ENCODE measurements around the gene CSTPP1. TPM values are rescaled to one million over a fixed set of nuclear protein-coding genes. Genes with fewer than 3 reads are reported as not detected.

The CSTPP1 gene
- total and polyA plus RNA-seq, 4 donors, result 12.5 to 26.0 (median 20.9) TPM

DNA sequence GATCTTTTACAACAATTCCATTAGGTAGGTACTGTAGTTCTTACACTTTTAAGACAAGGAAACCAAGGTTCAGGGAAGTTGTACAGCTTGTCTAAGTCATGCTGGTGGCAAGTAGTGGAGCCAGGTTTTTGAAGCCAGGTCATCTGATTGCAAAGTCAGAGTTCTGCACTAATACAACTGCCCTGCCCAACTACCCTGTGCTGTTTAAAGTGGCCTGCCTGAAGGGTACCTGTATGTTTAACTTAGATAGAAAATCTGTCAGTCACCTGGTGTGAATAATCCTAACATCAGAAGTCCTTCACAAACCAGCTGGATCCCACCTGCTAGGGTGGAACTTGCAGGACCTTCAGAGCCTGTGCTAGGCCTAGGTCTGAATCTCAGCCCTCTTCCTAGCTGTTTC is 195.9 kb downstream of the CSTPP1 start:
- intact Hi-C loops (cut with DNase I), result no loop called here
- ATAC-seq (ENCODE audit: low FRiP score) (no peak), DNase-seq (no peak)
- no peaks in the 10 kb centered on the region for H3K27me3 ChIP-seq (ENCODE audit: control insufficient read depth in 1 of 2, insufficient read depth in 2 of 2, low read length in 1 of 2)
- peaks cover 0 to 2% of the 10 kb centered on the region in 2 donors for H3K36me3 ChIP-seq (ENCODE audit: control insufficient read depth in 1 of 2, insufficient read depth in 2 of 2, low read length in 1 of 2)
- no peaks in the 10 kb centered on the region for H3K4me1 ChIP-seq (ENCODE audit: control insufficient read depth in 1 of 2, insufficient read depth in 2 of 2, low read length in 2 of 2)
- no peak overlapping the region for H3K27ac ChIP-seq (ENCODE audit: low read depth in 1 of 2, low read length in 2 of 2)
- H3K4me3 ChIP-seq (ENCODE audit: low read length in 2 of 2), result no peak overlapping the region
- no peaks in the 10 kb centered on the region for H3K9me3 ChIP-seq (ENCODE audit: control insufficient read depth, low read length)

- Histone ChIP-seq H3K27ac (ENCODE audit: low read depth in 1 of 2, low read length in 2 of 2) (no peak overlapping the region), H3K27me3 (ENCODE audit: control insufficient read depth in 1 of 2, insufficient read depth in 2 of 2, low read length in 1 of 2) (no peaks in the 10 kb centered on the region), H3K4me3 (ENCODE audit: low read length in 2 of 2) (no peak overlapping the region), H3K4me1 (ENCODE audit: control insufficient read depth in 1 of 2, insufficient read depth in 2 of 2, low read length in 2 of 2) (no peaks in the 10 kb centered on the region), H3K9me3 (ENCODE audit: control insufficient read depth, low read length) (no peaks in the 10 kb centered on the region), H3K36me3 (ENCODE audit: control insufficient read depth in 1 of 2, insufficient read depth in 2 of 2, low read length in 1 of 2) (peaks cover 0 to 2% of the 10 kb centered on the region in 2 donors)
- intact Hi-C loops (cut with DNase I), result no loop called here
- WGBS, 2 donors, result 88 to 91% methylated on average over 1 of the region's 1 CpG
- ATAC-seq (ENCODE audit: low FRiP score) (no peak), DNase-seq (no peak)
These were observed 196.4 kb downstream of the CSTPP1 start for GRCh38 chr11:47132981-47133380.

DNA sequence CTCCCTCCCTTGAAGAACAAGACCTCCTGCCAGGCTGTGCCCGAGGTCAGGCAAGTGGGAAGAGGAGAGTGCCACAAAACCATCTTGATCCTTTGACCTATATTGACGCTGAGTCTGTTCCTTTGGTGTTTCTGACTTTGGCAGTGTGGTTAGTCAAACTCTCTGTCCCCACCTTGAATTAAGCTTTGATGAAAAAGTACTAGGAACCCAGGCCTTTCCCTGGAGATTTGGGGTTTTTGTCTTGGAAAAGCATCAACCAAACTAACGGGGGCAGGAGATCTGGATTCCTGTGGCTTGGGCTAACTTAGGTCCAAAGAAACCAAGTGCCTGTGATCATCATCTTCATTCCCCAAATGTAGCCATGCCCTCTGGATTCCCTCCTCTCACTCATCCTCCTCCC is 199.8 kb downstream of the CSTPP1 start:
- intact Hi-C loops (cut with DNase I), result no loop called here
- Histone ChIP-seq H3K36me3 (ENCODE audit: control insufficient read depth in 1 of 2, insufficient read depth in 2 of 2, low read length in 1 of 2) (no peaks in the 10 kb centered on the region), H3K27ac (ENCODE audit: low read depth in 1 of 2, low read length in 2 of 2) (no peak overlapping the region), H3K9me3 (ENCODE audit: control insufficient read depth, low read length) (no peaks in the 10 kb centered on the region), H3K27me3 (ENCODE audit: control insufficient read depth in 1 of 2, insufficient read depth in 2 of 2, low read length in 1 of 2) (no peaks in the 10 kb centered on the region), H3K4me1 (ENCODE audit: control insufficient read depth in 1 of 2, insufficient read depth in 2 of 2, low read length in 2 of 2) (no peaks in the 10 kb centered on the region), H3K4me3 (ENCODE audit: low read length in 2 of 2) (no peak overlapping the region)
- 72 to 78% methylated on average over 3 of the region's 3 CpGs for WGBS, 2 donors
- no peak for DNase-seq
- no peak for ATAC-seq (ENCODE audit: low FRiP score)

DNA sequence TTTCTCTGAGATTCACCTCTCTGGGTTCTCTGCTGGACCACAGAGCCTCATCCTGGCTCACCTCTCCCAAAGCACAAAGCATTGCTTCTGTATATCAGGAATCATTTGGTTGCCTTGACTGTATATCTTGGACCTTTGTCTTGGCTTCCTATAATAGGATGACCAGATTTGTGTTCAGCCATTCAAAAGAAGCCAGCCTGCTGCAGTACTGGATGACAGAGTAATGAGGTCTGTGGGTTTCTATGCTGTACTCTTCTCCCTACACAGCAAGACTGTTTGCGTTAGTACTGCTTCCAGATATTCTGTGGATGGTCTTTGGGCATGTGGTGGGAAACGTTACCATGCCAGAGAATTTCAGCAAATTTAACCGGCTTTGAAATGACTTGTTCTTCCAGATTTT is 200.4 kb downstream of the CSTPP1 start:
- no peaks in the 10 kb centered on the region for H3K27me3 ChIP-seq (ENCODE audit: control insufficient read depth in 1 of 2, insufficient read depth in 2 of 2, low read length in 1 of 2)
- intact Hi-C loops (cut with DNase I), result no loop called here
- no peak overlapping the region for H3K4me3 ChIP-seq (ENCODE audit: low read length in 2 of 2)
- H3K36me3 ChIP-seq (ENCODE audit: control insufficient read depth in 1 of 2, insufficient read depth in 2 of 2, low read length in 1 of 2), result no peaks in the 10 kb centered on the region
- DNase-seq, result no peak
- H3K27ac ChIP-seq (ENCODE audit: low read depth in 1 of 2, low read length in 2 of 2), result no peak overlapping the region
- no peak for ATAC-seq (ENCODE audit: low FRiP score)
- H3K9me3 ChIP-seq (ENCODE audit: control insufficient read depth, low read length), result no peaks in the 10 kb centered on the region
- WGBS, 2 donors, result 88 to 89% methylated on average over 3 of the region's 3 CpGs
- no peaks in the 10 kb centered on the region for H3K4me1 ChIP-seq (ENCODE audit: control insufficient read depth in 1 of 2, insufficient read depth in 2 of 2, low read length in 2 of 2)

DNA sequence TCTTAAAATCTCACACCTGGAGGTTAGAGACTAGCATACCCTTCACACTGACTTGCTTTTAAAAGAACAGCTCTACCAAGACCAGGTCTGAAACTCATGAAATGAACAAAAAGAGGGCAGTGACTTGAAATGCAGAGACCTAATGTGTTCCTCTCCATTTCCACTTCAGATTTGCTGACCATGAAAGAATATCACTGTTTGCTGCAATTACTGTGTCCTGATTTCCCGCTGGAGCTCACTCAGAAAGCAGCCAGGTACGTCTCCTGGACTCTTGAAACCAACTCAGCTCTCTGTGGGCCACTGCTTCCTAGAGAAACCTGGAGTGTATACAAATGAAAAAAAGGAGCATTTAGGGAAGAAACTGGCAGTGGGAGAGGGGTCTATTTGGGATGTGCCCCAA is 200.9 kb downstream of the CSTPP1 start:
- Histone ChIP-seq H3K27me3 (ENCODE audit: control insufficient read depth in 1 of 2, insufficient read depth in 2 of 2, low read length in 1 of 2) (no peaks in the 10 kb centered on the region), H3K4me3 (ENCODE audit: low read length in 2 of 2) (no peak overlapping the region), H3K27ac (ENCODE audit: low read depth in 1 of 2, low read length in 2 of 2) (no peak overlapping the region), H3K4me1 (ENCODE audit: control insufficient read depth in 1 of 2, insufficient read depth in 2 of 2, low read length in 2 of 2) (no peaks in the 10 kb centered on the region), H3K36me3 (ENCODE audit: control insufficient read depth in 1 of 2, insufficient read depth in 2 of 2, low read length in 1 of 2) (no peaks in the 10 kb centered on the region), H3K9me3 (ENCODE audit: control insufficient read depth, low read length) (no peaks in the 10 kb centered on the region)
- ATAC-seq (ENCODE audit: low FRiP score), result no peak
- 95 to 96% methylated on average over 2 of the region's 2 CpGs for WGBS, 2 donors
- no peak for DNase-seq
- intact Hi-C loops (cut with DNase I), result no loop called here

- H3K27ac ChIP-seq (ENCODE audit: low read depth in 1 of 2, low read length in 2 of 2), result no peak overlapping the region
- ATAC-seq (ENCODE audit: low FRiP score) (no peak), DNase-seq (no peak)
- no peaks in the 10 kb centered on the region for H3K9me3 ChIP-seq (ENCODE audit: control insufficient read depth, low read length)
- 90 to 93% methylated on average over 4 of the region's 4 CpGs for WGBS, 2 donors
- no peaks in the 10 kb centered on the region for H3K4me1 ChIP-seq (ENCODE audit: control insufficient read depth in 1 of 2, insufficient read depth in 2 of 2, low read length in 2 of 2)
- H3K27me3 ChIP-seq (ENCODE audit: control insufficient read depth in 1 of 2, insufficient read depth in 2 of 2, low read length in 1 of 2), result no peaks in the 10 kb centered on the region
- H3K4me3 ChIP-seq (ENCODE audit: low read length in 2 of 2), result no peak overlapping the region
- intact Hi-C loops (cut with DNase I), result no loop called here
- H3K36me3 ChIP-seq (ENCODE audit: control insufficient read depth in 1 of 2, insufficient read depth in 2 of 2, low read length in 1 of 2), result no peaks in the 10 kb centered on the region
These were observed 203.3 kb downstream of the CSTPP1 start for GRCh38 chr11:47139878-47140277.

DNA sequence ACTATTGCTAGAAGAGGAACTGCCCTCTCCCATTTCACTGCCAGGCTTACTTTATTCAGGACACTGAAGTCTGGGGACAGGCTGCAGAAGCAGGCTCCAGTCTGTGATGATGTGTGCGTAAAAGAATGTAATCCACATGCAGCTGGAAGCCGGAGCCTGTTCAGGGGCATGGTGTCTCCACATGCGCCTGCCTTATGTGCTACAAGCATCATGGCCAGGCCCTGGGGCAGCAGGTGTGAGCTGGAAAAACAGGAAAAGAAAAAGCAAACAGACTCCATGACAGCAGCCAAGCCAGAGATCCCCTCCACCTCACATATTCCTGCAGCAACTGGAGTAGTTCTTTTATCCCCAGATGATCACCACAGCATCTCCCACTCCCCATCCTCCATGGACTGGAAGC is 206.8 kb downstream of the CSTPP1 start:
- Histone ChIP-seq H3K27me3 (ENCODE audit: control insufficient read depth in 1 of 2, insufficient read depth in 2 of 2, low read length in 1 of 2) (no peaks in the 10 kb centered on the region), H3K4me3 (ENCODE audit: low read length in 2 of 2) (no peak overlapping the region), H3K27ac (ENCODE audit: low read depth in 1 of 2, low read length in 2 of 2) (peak overlapping the region in 1 of 2 donors; percentile 23), H3K36me3 (ENCODE audit: control insufficient read depth in 1 of 2, insufficient read depth in 2 of 2, low read length in 1 of 2) (no peaks in the 10 kb centered on the region), H3K9me3 (ENCODE audit: control insufficient read depth, low read length) (no peaks in the 10 kb centered on the region), H3K4me1 (ENCODE audit: control insufficient read depth in 1 of 2, insufficient read depth in 2 of 2, low read length in 2 of 2) (no peaks in the 10 kb centered on the region)
- WGBS, 2 donors, result 0 to 8% methylated on average over 3 of the region's 3 CpGs
- no peak for DNase-seq
- intact Hi-C loops (cut with DNase I), result no loop called here
- ATAC-seq (ENCODE audit: low FRiP score), result peak; percentile 81

DNA sequence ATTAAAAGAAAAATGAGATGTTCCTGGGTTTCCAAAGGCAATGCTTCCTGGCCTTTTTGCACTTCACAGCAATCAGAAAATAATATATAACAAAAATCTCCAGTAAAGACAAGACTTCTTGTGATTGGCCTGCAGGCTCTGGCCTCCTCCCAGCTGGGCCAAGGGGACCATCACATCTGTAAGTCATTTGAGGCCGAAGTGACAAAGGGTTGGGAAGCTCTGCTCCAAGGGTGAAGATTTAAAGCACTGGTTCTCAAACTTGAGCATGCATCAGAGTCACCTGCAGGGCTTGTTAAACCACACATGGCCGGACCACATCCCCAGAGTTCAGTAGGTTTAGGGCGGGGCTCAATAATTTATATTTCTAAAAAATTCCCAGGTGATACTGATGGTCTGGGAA is 208.0 kb downstream of the CSTPP1 start:
- Histone ChIP-seq H3K9me3 (ENCODE audit: control insufficient read depth, low read length) (no peaks in the 10 kb centered on the region), H3K27me3 (ENCODE audit: control insufficient read depth in 1 of 2, insufficient read depth in 2 of 2, low read length in 1 of 2) (no peaks in the 10 kb centered on the region), H3K4me3 (ENCODE audit: low read length in 2 of 2) (no peak overlapping the region), H3K36me3 (ENCODE audit: control insufficient read depth in 1 of 2, insufficient read depth in 2 of 2, low read length in 1 of 2) (no peaks in the 10 kb centered on the region), H3K27ac (ENCODE audit: low read depth in 1 of 2, low read length in 2 of 2) (no peak overlapping the region), H3K4me1 (ENCODE audit: control insufficient read depth in 1 of 2, insufficient read depth in 2 of 2, low read length in 2 of 2) (no peaks in the 10 kb centered on the region)
- no peak for ATAC-seq (ENCODE audit: low FRiP score)
- 94 to 96% methylated on average over 3 of the region's 3 CpGs for WGBS, 2 donors
- no peak for DNase-seq
- intact Hi-C loops (cut with DNase I), result no loop called here

DNA sequence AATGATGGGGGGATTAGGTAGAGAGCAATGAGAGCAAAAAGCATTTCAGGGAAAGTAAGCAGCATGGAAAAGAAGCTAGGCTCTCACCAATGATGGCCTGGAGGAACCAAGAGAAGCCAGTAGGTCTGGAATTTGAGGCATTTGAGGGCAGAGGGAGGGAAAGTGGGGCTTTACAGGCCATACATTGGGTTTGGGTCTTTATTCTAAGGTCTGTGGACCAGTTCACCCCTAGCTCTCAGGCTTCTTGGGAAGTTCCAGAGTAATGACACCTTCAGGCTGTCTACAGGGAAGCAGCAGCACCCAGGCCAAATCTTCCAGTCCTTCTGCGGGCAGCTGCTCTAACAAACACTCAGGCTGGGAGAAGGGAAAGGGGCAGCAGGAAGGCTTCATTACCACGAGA is 210.7 kb downstream of the CSTPP1 start:
- intact Hi-C loops (cut with DNase I), result no loop called here
- Histone ChIP-seq H3K9me3 (ENCODE audit: control insufficient read depth, low read length) (no peaks in the 10 kb centered on the region), H3K27ac (ENCODE audit: low read depth in 1 of 2, low read length in 2 of 2) (no peak overlapping the region), H3K4me3 (ENCODE audit: low read length in 2 of 2) (no peak overlapping the region), H3K27me3 (ENCODE audit: control insufficient read depth in 1 of 2, insufficient read depth in 2 of 2, low read length in 1 of 2) (no peaks in the 10 kb centered on the region), H3K36me3 (ENCODE audit: control insufficient read depth in 1 of 2, insufficient read depth in 2 of 2, low read length in 1 of 2) (no peaks in the 10 kb centered on the region), H3K4me1 (ENCODE audit: control insufficient read depth in 1 of 2, insufficient read depth in 2 of 2, low read length in 2 of 2) (no peaks in the 10 kb centered on the region)
- WGBS, 2 donors, result 94 to 100% methylated on average over 2 of the region's 2 CpGs
- DNase-seq (no peak), ATAC-seq (ENCODE audit: low FRiP score) (no peak)

All from aorta (tissue), 5 donors.